HepG2 (cell line): ENCODE results near the gene ACTR1A. TPM values are rescaled to one million over a fixed set of nuclear protein-coding genes. Genes with fewer than 3 reads are reported as not detected.
A peak's percentile ranks its signal among the peaks of the same experiment; 100 is the strongest.

Experiments used
- ATAC-seq: fragments of 200-7000 bp; cut with Tn5 transposase; 3 replicates; pipeline ENCODE4 v1.9.1; 2020; ENCODE audit warnings: mild to moderate bottlenecking, moderate library complexity
- BruUV-seq: library from RNA; stranded (reverse); fragments of 400-500 nt; replicated peaks from 2 replicates; lab custom pipeline; 2021; lab: Mats Ljungman, UMichigan
- CTCF ChIA-PET: fragments of 300-600 bp; formaldehyde crosslinking; extraction: SDS; loops from one replicate; lab custom pipeline; 2021; ENCODE audit warnings: low total read pairs, inconsistent platforms, low intra/inter-chr PET ratio; lab: Yijun Ruan, JAX
- POLR2A ChIA-PET: fragments of 350-600 bp; sonication (Branson Sonifier 250); formaldehyde crosslinking; loops from one replicate; lab custom pipeline; 2020; ENCODE audit warnings: antibody characterized with exemption, inconsistent platforms; lab: Yijun Ruan, JAX
- DNase-seq: peaks from one replicate; pipeline ENCODE4 v3.0.0-alpha.2; 2015; ENCODE audit warnings: low spot score
- FAIRE-seq: peaks from 3 replicates; lab custom pipeline; 2011; peaks lifted over from hg19 to GRCh38; lab: Jason Lieb, UNC
- H2AFZ ChIP-seq: one replicate; pipeline ENCODE4 v1.6.1; 2011; ENCODE audit warnings: low read length, inconsistent platforms
- H3K27ac ChIP-seq: fragments of 300-600 bp; 3 replicates; pipeline ENCODE4 v1.8.0; 2011; ENCODE audit warnings: mixed run types, mild to moderate bottlenecking, mixed read lengths, low read length, inconsistent platforms; ENCODE audit not compliant: insufficient read depth; ENCODE audit errors: extremely low read length
- H3K27me3 ChIP-seq, 2 experiments: fragments of 200-600 bp in 1 of 2; 2 replicates in 1 of 2; 3 replicates in 1 of 2; pipeline versions ENCODE4 v1.6.0 to v1.8.0; 2011; ENCODE audit warnings: low read length in 2 of 2, mild to moderate bottlenecking in 2 of 2, moderate library complexity in 2 of 2, inconsistent platforms in 1 of 2; ENCODE audit not compliant: insufficient read depth in 2 of 2, control insufficient read depth in 1 of 2
- H3K36me3 ChIP-seq, 2 experiments: fragments of 200-600 bp in 1 of 2; replicated peaks in 1 of 2; 2 replicates in 1 of 2; 3 replicates in 1 of 2; pipeline versions ENCODE4 v1.5.1 to v1.8.0; 2011; ENCODE audit warnings: low read length in 2 of 2, inconsistent platforms in 1 of 2; ENCODE audit not compliant: insufficient read depth in 2 of 2, control insufficient read depth in 1 of 2
- H3K4me1 ChIP-seq: 2 replicates; pipeline ENCODE4 v1.5.1; 2012; ENCODE audit warnings: low read length, inconsistent platforms; ENCODE audit not compliant: insufficient read depth
- H3K4me2 ChIP-seq: 2 replicates; pipeline ENCODE4 v1.6.0; 2011; ENCODE audit warnings: low read depth, low read length, inconsistent platforms
- H3K4me3 ChIP-seq, 3 experiments: fragments of 200-600 bp in 1 of 3; sonication (generic), shearing (Covaris generic) in 1 of 3; replicated peaks in 1 of 3; 2 replicates each; pipeline ENCODE4 v1.5.1; 2011 to 2016; ENCODE audit warnings: low read length in 3 of 3, inconsistent platforms in 2 of 3, low read depth in 2 of 3, mild to moderate bottlenecking in 2 of 3, control low read depth in 1 of 3, mixed read lengths in 1 of 3; ENCODE audit not compliant: insufficient read depth in 1 of 3
- H3K79me2 ChIP-seq: one replicate; pipeline ENCODE4 v1.6.1; 2011; ENCODE audit warnings: low read length, inconsistent platforms; ENCODE audit not compliant: insufficient read depth
- H3K9ac ChIP-seq: 2 replicates; pipeline ENCODE4 v1.6.0; 2011; ENCODE audit warnings: mild to moderate bottlenecking, low read depth, low read length, inconsistent platforms; ENCODE audit not compliant: insufficient read depth
- H3K9me3 ChIP-seq: 2 replicates; pipeline ENCODE4 v1.5.1; 2012; ENCODE audit warnings: mild to moderate bottlenecking, low read length
- H4K20me1 ChIP-seq: 2 replicates; pipeline ENCODE4 v1.6.0; 2011; ENCODE audit warnings: inconsistent platforms, mild to moderate bottlenecking, low read length, moderate library complexity; ENCODE audit not compliant: insufficient read depth
- MAZ ChIP-seq, 2 experiments: sonication (generic) in 1 of 2; formaldehyde crosslinking in 1 of 2; IDR thresholded peaks; 2 replicates each; pipeline versions ENCODE4 v1.5.0 to v1.6.1; 2012 to 2020; ENCODE audit warnings: low read depth in 2 of 2, mild to moderate bottlenecking in 2 of 2, borderline replicate concordance in 1 of 2, improper control_type of control experiment in 1 of 2, low read length in 1 of 2, missing genetic modification reagents in 1 of 2, moderate library complexity in 1 of 2
- U2AF2 ChIP-seq: fragments of 200-400 bp; formaldehyde crosslinking; IDR thresholded peaks from 2 replicates; pipeline ENCODE4 v1.6.1; 2017; ENCODE audit warnings: low read depth, mild to moderate bottlenecking, low read length
- WIZ ChIP-seq: sonication (generic); formaldehyde crosslinking; IDR thresholded peaks from 2 replicates; pipeline ENCODE4 v1.5.1; 2020; ENCODE audit warnings: mild to moderate bottlenecking, missing genetic modification reagents
- ZFX ChIP-seq: sonication (generic); formaldehyde crosslinking; IDR thresholded peaks from 2 replicates; pipeline ENCODE4 v1.4.0; 2020; ENCODE audit warnings: mild to moderate bottlenecking, low read depth, missing genetic modification reagents, moderate library complexity
- ZNF160 ChIP-seq: sonication (generic); formaldehyde crosslinking; IDR thresholded peaks from 2 replicates; pipeline ENCODE4 v1.8.0; 2022; ENCODE audit warnings: mild to moderate bottlenecking, inconsistent platforms, missing genetic modification reagents
- WGBS: methylation state at CpG from one replicate; pipeline ENCODE4 v1.1.6; 2017; ENCODE audit warnings: low lambda C conversion rate; 5-methylcytosine and 5-hydroxymethylcytosine counted together
- in situ Hi-C: cut with HindIII; loops from 2 replicates; pipeline ENCODE4 v1.10.0; 2017; ENCODE audit warnings: low pct_unique_long_range_greater_than_20kb; ENCODE audit not compliant: extremely low pct_ligation_motif_present
- intact Hi-C: fragments of 100-400 bp; cut with micrococcal nuclease; formaldehyde crosslinking; loops from one replicate; pipeline ENCODE4 v1.10.0; 2022; ENCODE audit not compliant: unreplicated experiment
- polyA plus RNA-seq, 8 experiments: library from polyadenylated mRNA; depleted of rRNA in 3 of 8; stranded (reverse) in 7 of 8; unstranded in 1 of 8; fragments of >200 nt; fragmentation: Illumina TruSeq in 4 of 8; extraction: Trizol in 4 of 8; gene quantifications; 2 replicates each; pipeline versions ENCODE4 v1.2.1 to v1.2.3, GENCODE V29; 2011 to 2016; ENCODE audit warnings: low read depth in 4 of 8, missing spikeins in 1 of 8, mixed read lengths in 1 of 8; ENCODE audit not compliant: insufficient read depth in 1 of 8
- total RNA-seq, 5 experiments: library from RNA; depleted of rRNA; stranded (reverse); fragments of >200 nt; fragmentation: Illumina TruSeq; extraction: Trizol; gene quantifications; 2 replicates each; pipeline ENCODE4 v1.2.3, GENCODE V29; 2016; ENCODE audit warnings: low read depth in 1 of 5
- TF ChIP-seq, protein P1 (sequence below): sonication (generic); formaldehyde crosslinking; IDR thresholded peaks from 2 replicates; pipeline ENCODE4 v1.9.0; 2021; ENCODE audit warnings: missing genetic modification reagents, borderline replicate concordance
- TF ChIP-seq, protein P2 (sequence below): sonication (generic); formaldehyde crosslinking; IDR thresholded peaks from 2 replicates; pipeline ENCODE4 v1.4.0; 2020; ENCODE audit warnings: low read depth, missing genetic modification reagents
- TF ChIP-seq, protein P3 (sequence below): sonication (generic); formaldehyde crosslinking; IDR thresholded peaks from 2 replicates; pipeline ENCODE4 v1.5.0; 2020; ENCODE audit warnings: missing genetic modification reagents
- TF ChIP-seq, protein P4 (sequence below): sonication (generic); formaldehyde crosslinking; IDR thresholded peaks from 2 replicates; pipeline ENCODE4 v1.8.1; 2023; ENCODE audit warnings: mild to moderate bottlenecking, moderate library complexity, missing genetic modification reagents

The ACTR1A gene
- total and polyA plus RNA-seq, 2 of the 13 experiments (the other 11 are each of a cell fraction or from before 2014, with no cell fraction given) = 59.6 to 62.8 TPM

DNA sequence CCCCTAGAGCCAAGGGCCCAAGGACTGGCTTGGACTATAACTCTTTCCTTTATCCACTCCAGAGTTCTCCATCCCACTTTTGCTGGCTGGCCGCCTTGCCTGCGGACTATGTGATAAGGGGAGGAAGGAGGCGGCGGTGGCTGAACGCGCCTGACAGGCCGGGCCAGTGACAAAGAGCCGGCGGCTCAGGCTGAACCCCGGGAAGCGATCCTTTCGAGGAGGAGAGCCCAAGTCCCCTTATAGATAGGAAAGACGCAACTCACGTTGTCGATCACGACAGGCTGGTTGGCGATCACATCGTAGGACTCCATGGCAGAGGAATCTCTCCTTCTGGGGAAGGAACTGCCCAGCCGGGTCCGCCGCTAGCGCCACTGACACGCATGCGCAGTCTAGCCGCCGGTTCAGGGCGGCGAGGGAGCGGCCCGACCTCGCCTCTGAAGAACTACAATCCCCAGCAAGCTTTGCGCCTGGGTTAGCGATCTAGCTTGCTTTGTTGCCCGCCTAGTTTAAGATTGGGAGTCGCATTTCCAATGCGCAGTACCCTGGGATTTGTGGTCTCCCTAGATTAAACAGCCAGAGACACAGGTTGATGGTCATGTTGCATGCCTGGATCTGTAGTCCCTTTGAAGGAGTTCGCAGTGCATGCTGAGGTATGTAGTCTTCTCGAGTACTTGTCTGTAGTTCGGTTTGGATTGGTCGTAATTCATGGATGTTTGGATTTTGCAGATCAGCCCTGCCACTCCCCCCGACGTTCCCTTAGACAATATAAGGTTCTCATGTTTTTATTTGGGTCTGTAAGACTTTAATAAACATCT lies at the start of gene ACTR1A (continued):
- TF ChIP-seq, protein P1, sequence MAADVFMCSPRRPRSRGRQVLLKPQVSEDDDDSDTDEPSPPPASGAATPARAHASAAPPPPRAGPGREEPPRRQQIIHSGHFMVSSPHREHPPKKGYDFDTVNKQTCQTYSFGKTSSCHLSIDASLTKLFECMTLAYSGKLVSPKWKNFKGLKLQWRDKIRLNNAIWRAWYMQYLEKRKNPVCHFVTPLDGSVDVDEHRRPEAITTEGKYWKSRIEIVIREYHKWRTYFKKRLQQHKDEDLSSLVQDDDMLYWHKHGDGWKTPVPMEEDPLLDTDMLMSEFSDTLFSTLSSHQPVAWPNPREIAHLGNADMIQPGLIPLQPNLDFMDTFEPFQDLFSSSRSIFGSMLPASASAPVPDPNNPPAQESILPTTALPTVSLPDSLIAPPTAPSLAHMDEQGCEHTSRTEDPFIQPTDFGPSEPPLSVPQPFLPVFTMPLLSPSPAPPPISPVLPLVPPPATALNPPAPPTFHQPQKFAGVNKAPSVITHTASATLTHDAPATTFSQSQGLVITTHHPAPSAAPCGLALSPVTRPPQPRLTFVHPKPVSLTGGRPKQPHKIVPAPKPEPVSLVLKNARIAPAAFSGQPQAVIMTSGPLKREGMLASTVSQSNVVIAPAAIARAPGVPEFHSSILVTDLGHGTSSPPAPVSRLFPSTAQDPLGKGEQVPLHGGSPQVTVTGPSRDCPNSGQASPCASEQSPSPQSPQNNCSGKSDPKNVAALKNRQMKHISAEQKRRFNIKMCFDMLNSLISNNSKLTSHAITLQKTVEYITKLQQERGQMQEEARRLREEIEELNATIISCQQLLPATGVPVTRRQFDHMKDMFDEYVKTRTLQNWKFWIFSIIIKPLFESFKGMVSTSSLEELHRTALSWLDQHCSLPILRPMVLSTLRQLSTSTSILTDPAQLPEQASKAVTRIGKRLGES = no peak
- TF ChIP-seq, protein P2, sequence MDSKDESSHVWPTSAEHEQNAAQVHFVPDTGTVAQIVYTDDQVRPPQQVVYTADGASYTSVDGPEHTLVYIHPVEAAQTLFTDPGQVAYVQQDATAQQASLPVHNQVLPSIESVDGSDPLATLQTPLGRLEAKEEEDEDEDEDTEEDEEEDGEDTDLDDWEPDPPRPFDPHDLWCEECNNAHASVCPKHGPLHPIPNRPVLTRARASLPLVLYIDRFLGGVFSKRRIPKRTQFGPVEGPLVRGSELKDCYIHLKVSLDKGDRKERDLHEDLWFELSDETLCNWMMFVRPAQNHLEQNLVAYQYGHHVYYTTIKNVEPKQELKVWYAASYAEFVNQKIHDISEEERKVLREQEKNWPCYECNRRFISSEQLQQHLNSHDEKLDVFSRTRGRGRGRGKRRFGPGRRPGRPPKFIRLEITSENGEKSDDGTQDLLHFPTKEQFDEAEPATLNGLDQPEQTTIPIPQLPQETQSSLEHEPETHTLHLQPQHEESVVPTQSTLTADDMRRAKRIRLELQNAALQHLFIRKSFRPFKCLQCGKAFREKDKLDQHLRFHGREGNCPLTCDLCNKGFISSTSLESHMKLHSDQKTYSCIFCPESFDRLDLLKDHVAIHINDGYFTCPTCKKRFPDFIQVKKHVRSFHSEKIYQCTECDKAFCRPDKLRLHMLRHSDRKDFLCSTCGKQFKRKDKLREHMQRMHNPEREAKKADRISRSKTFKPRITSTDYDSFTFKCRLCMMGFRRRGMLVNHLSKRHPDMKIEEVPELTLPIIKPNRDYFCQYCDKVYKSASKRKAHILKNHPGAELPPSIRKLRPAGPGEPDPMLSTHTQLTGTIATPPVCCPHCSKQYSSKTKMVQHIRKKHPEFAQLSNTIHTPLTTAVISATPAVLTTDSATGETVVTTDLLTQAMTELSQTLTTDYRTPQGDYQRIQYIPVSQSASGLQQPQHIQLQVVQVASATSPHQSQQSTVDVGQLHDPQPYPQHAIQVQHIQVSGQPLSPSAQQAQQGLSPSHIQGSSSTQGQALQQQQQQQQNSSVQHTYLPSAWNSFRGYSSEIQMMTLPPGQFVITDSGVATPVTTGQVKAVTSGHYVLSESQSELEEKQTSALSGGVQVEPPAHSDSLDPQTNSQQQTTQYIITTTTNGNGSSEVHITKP = 0 out of 2 replicates have a peak, but pooled peaks have one; percentile 12

DNA sequence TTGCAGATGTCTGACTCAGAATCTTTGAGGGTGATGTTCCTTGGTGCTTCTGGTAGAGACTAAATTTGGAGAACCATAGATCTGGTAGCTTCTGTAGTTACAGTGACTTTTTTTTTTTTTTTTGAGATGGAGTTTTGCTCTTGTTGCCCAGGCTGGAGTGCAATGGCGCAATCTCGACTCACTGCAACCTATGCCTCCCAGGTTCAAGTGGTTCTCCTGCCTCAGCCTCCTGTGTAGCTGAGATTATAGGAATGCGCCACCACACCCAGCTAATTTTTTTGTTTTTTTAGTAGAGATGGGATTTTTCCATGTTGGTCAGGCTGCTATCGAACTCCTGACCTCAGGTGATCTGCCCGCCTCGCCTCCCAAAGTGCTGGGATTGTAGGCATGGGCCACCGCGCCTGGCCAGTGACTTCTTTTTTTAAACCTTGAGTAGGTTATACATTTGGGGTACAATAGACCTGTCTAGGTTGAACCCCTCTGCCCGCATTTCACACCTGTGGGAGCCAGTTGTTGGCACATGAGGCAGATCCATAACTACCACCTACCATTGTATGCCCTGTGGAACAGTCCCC lies 48.2 kb upstream of the ACTR1A start:
- intact Hi-C loops = no loop called here
- CTCF ChIA-PET = no interaction called here
- POLR2A ChIA-PET = no interaction called here
- Histone ChIP-seq H3K79me2 (no peaks in the 10 kb centered on the region), H3K4me1 (no peaks in the 10 kb centered on the region), H3K4me3 (no peak overlapping the region), H3K27me3 (no peaks in the 10 kb centered on the region), H3K4me2 (no peak overlapping the region), H3K27ac (no peak overlapping the region), H3K9ac (no peak overlapping the region), H3K36me3 (peaks cover 2 to 10% of the 10 kb centered on the region in 2 experiments; a peak in 3 of 5 replicates), H2AFZ (no peak overlapping the region), H4K20me1 (no peaks in the 10 kb centered on the region), H3K9me3 (no peaks in the 10 kb centered on the region)
- WGBS = 100% methylated on average over 9 of the region's 9 CpGs
- no peak for DNase-seq
- FAIRE-seq = no peak
- no TSS peak for BruUV-seq
- in situ Hi-C loops = no loop called here
- no peak for ATAC-seq
- no peak for TF ChIP-seq U2AF2
- TF ChIP-seq ZFX (CRISPR knock-in tag) = no peak
- TF ChIP-seq, protein P3, sequence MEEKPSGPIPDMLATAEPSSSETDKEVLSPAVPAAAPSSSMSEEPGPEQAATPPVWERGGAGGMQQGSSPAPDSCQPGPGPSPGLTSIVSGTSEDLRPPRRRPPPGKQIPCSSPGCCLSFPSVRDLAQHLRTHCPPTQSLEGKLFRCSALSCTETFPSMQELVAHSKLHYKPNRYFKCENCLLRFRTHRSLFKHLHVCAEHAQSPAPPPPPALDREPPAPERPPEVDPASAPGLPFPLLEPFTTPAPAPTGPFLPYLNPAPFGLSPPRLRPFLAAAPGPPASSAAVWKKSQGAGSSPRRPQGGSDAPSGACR (CRISPR knock-in tag) = no peak
- TF ChIP-seq, protein P4, sequence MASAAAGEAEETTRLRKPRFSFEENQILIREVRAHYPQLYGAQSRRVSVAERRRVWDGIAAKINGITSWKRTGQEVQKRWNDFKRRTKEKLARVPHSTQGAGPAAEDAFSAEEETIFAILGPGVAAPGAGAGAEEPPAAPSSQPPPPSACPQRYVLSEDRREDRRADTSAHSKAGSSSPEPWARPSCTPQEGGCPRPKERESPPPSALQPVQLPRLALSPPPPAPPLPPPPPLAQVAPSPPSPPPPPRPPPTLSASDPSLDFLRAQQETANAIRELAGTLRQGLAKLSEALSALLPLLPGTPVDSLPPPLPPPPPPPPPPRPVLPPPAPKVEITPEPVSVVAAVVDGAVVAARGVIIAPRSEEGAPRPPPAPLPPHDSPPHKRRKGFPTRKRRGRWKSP (CRISPR knock-in tag) = no peak
- no peak for TF ChIP-seq ZNF160
- TF ChIP-seq MAZ (IDR thresholded peaks at IDR 0.05; ENCODE audit: borderline replicate concordance, low read depth, low read length) = no peak
- no peak for TF ChIP-seq MAZ (CRISPR knock-in tag; IDR thresholded peaks at IDR 0.05; ENCODE audit: low read depth)
- no peak for TF ChIP-seq WIZ (CRISPR knock-in tag)
